Adipocyte (in vitro differentiated cells): ENCODE measurements around the gene OPHN1.

Source experiments
- DNase-seq: peaks from one replicate; pipeline ENCODE4 v3.0.0-alpha.2; 2015; ENCODE audit warnings: low read depth
- H3K27me3 ChIP-seq: replicated peaks from 2 replicates; pipeline ENCODE4 v1.7.0; 2013; ENCODE audit warnings: mild to moderate bottlenecking, low read length, moderate library complexity; ENCODE audit not compliant: control insufficient read depth, insufficient read depth
- H3K36me3 ChIP-seq: 2 replicates; pipeline ENCODE4 v1.7.0; 2013; ENCODE audit warnings: low read length, mild to moderate bottlenecking, moderate library complexity; ENCODE audit not compliant: control insufficient read depth, insufficient read depth, severe bottlenecking
- H3K4me1 ChIP-seq: 2 replicates; pipeline ENCODE4 v1.7.0; 2013; ENCODE audit warnings: mild to moderate bottlenecking, low read length, moderate library complexity; ENCODE audit not compliant: control insufficient read depth, insufficient read depth
- H3K4me3 ChIP-seq: 2 replicates; pipeline ENCODE4 v1.7.0; 2013; ENCODE audit warnings: mild to moderate bottlenecking, low read length, moderate library complexity
- H3K9ac ChIP-seq: 2 replicates; pipeline ENCODE4 v1.7.0; 2013; ENCODE audit warnings: mild to moderate bottlenecking, low read length, moderate library complexity
- H3K9me3 ChIP-seq: 2 replicates; pipeline ENCODE4 v1.7.0; 2013; ENCODE audit warnings: mild to moderate bottlenecking, low read length, moderate library complexity; ENCODE audit not compliant: control insufficient read depth

The OPHN1 gene

GRCh38 chrX:68443155-68443868 is 10.0 kb upstream of the OPHN1 start:
- H3K27me3 ChIP-seq = no peaks in the 10 kb centered on the region
- H3K4me1 ChIP-seq = peaks cover 4% of the 10 kb centered on the region
- no peak overlapping the region for H3K4me3 ChIP-seq
- no peaks in the 10 kb centered on the region for H3K36me3 ChIP-seq
- no peaks in the 10 kb centered on the region for H3K9me3 ChIP-seq
- peak; percentile 40 for DNase-seq
- no peak overlapping the region for H3K9ac ChIP-seq

DNA sequence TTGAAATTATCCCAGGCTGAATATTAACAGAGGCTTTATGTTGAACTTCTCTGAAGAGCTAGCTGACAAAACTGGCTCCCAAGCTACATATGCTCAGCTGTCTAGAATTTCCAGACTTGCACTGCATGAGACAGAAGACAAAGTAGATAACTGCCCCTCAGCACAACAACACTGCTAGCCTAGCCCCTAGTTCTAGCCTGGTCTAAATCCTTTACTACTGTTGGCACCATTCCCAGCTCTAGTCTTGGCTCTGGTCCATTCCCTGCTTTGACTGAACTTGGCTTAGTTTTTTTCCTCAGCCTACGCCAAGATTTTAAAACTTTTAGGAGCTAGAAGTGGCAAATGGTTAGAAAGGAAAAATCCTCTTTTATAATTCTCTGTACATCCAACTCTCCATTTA is 7.6 kb upstream of the OPHN1 start:
- no peaks in the 10 kb centered on the region for H3K36me3 ChIP-seq
- no peaks in the 10 kb centered on the region for H3K9me3 ChIP-seq
- H3K9ac ChIP-seq = no peak overlapping the region
- peaks cover 4% of the 10 kb centered on the region for H3K4me1 ChIP-seq
- peak; percentile 71 for DNase-seq
- H3K4me3 ChIP-seq = no peak overlapping the region
- no peaks in the 10 kb centered on the region for H3K27me3 ChIP-seq

- Histone ChIP-seq H3K4me3 (no peak overlapping the region), H3K9ac (no peak overlapping the region), H3K9me3 (no peaks in the 10 kb centered on the region), H3K4me1 (peaks cover 4% of the 10 kb centered on the region), H3K36me3 (no peaks in the 10 kb centered on the region), H3K27me3 (no peaks in the 10 kb centered on the region)
- no peak for DNase-seq
These were observed 7.1 kb upstream of the OPHN1 start for GRCh38 chrX:68440442-68440841.

- no peaks in the 10 kb centered on the region for H3K36me3 ChIP-seq
- H3K27me3 ChIP-seq = peaks cover 3% of the 10 kb centered on the region
- no peak overlapping the region for H3K9ac ChIP-seq
- no peak overlapping the region for H3K4me3 ChIP-seq
- no peak for DNase-seq
- peaks cover 4% of the 10 kb centered on the region for H3K4me1 ChIP-seq
- H3K9me3 ChIP-seq = no peaks in the 10 kb centered on the region
These were observed 6.0 kb upstream of the OPHN1 start for GRCh38 chrX:68439341-68439740.

DNA sequence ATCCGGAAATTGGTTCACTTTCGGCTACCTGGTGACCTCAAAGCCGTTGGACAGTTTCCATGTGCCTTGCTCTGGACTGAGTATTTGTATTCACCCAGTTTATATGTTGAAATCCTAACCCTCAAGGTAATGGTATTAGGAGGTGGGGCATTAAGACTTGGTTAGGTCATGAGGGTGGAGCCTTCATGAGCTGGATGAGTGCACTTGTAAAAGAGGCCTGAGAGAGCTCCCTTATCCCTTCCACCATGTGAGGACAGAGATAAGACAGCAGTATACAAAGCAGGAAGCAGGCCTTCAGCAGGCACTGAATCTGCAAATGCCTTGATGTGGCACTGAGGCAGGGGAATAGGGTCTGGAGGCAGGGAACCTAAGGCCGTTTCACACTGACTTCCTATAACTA is 5.3 kb upstream of the OPHN1 start:
- H3K9me3 ChIP-seq = no peaks in the 10 kb centered on the region
- H3K9ac ChIP-seq = no peak overlapping the region
- H3K4me1 ChIP-seq = peaks cover 4% of the 10 kb centered on the region
- no peak overlapping the region for H3K4me3 ChIP-seq
- no peak for DNase-seq
- peaks cover 3% of the 10 kb centered on the region for H3K27me3 ChIP-seq
- H3K36me3 ChIP-seq = no peaks in the 10 kb centered on the region

DNA sequence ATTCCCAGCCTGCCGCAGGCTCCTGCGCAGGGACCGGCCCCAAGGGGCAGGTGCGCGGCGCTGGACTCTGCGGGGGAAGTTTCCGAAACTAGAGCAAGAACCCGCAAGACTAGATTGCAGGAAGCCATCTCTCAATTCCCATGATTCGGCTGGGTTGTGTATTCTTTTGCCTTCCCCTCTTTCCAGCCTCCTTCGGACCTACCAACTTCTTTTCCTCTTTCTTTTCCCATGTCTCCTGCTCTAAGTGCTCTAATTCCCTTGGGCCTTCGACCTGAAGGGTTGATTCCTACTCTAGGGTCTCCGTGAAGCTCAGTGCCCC is 645 bp upstream of the OPHN1 start:
- H3K4me1 ChIP-seq = no peaks in the 10 kb centered on the region
- no peaks in the 10 kb centered on the region for H3K36me3 ChIP-seq
- no peaks in the 10 kb centered on the region for H3K9me3 ChIP-seq
- peak overlapping the region; percentile 86 for H3K4me3 ChIP-seq
- no peak for DNase-seq
- peaks cover 3% of the 10 kb centered on the region for H3K27me3 ChIP-seq
- peak overlapping the region; percentile 88 for H3K9ac ChIP-seq

DNA sequence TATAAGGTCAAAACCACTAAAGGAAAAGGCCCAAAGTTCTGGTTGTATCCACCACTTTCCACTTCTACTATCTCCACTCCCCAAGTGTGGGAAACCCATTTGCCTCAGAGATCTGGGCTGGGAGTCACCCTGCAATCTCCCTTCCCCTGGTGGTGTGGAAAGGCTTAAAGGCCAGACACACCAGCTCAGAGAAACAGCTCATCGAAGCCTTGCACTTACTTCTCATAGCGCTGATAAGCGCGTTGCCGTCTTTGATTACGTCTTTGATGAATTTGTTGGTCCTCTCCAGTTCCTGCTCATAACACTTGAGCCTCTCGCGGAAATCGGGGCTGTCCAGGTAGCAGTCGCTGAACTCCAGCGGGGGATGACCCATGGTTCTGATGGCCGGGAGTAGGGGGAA is 647 bp downstream of the OPHN1 start:
- Histone ChIP-seq H3K36me3 (no peaks in the 10 kb centered on the region), H3K9me3 (no peaks in the 10 kb centered on the region), H3K9ac (peak overlapping the region; percentile 88), H3K4me3 (peak overlapping the region; percentile 86), H3K27me3 (peaks cover 3% of the 10 kb centered on the region), H3K4me1 (no peaks in the 10 kb centered on the region)
- DNase-seq = no peak

GRCh38 chrX:68431836-68432235 is 1.5 kb downstream of the OPHN1 start:
- Histone ChIP-seq H3K9me3 (no peaks in the 10 kb centered on the region), H3K4me1 (no peaks in the 10 kb centered on the region), H3K4me3 (peak overlapping the region; percentile 86), H3K27me3 (peaks cover 3% of the 10 kb centered on the region), H3K36me3 (no peaks in the 10 kb centered on the region), H3K9ac (peak overlapping the region; percentile 88)
- no peak for DNase-seq

DNA sequence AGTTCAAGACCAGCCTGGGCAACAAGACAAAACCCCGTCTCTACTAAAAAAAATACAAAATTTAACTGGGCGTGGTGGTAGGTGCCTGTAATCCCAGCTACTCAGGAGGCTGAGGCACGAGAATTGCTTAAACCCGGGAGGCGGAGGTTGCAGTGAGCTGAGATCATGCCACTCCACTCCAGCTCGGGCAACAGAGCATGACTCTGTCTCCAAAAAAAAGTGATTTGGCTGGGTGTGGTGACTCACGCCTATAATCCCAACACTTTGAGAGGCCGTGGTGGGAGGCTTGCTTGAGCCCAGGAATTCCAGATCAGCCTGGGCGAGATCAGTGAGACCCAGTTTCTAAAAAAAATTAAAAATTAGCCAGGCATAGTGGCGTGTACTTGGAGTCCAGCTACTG is 4.1 kb downstream of the OPHN1 start:
- no peaks in the 10 kb centered on the region for H3K36me3 ChIP-seq
- no peak for DNase-seq
- H3K4me3 ChIP-seq = no peak overlapping the region
- no peaks in the 10 kb centered on the region for H3K4me1 ChIP-seq
- H3K27me3 ChIP-seq = peaks cover 3% of the 10 kb centered on the region
- H3K9ac ChIP-seq = no peak overlapping the region
- no peaks in the 10 kb centered on the region for H3K9me3 ChIP-seq

DNA sequence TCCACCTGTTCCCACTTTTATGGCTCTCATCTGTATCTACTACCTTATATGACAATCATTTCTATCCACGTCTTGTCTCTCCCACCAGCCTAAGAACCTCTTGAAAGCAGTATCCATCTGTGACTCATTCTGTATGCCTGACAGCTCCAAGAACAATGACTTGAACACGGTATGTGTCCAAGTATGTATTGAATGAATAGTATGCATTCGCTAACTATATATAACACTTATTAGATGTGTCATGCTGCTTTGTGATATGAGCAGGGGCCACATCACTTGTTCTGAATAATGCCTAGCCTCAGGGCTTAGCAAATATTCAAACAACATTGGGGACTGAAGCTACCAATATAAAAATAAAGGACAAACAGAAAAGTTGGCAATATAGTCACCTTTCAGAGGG is 4.9 kb downstream of the OPHN1 start:
- no peaks in the 10 kb centered on the region for H3K36me3 ChIP-seq
- H3K9me3 ChIP-seq = no peaks in the 10 kb centered on the region
- no peak overlapping the region for H3K9ac ChIP-seq
- no peak for DNase-seq
- H3K27me3 ChIP-seq = peaks cover 3% of the 10 kb centered on the region
- H3K4me1 ChIP-seq = no peaks in the 10 kb centered on the region
- H3K4me3 ChIP-seq = no peak overlapping the region

DNA sequence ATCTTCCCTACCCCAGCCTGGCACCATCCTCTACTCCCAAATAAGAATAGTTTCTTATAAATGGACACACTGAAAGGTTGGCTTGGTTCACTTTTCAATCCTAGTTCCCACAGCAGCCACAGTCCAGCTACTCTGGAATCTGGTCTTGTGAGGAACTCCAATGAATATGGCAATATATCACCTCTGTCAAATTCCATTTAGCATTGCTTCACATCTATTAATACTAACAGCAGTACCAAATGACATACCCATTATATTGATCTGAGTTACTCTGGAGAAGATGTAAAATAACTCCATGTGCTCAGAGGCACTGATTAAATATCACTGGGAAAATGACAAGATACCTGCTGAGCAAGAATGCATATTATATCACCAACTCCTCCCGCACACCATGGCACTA is 8.6 kb downstream of the OPHN1 start:
- H3K4me3 ChIP-seq = no peak overlapping the region
- H3K4me1 ChIP-seq = peaks cover 22% of the 10 kb centered on the region
- no peak overlapping the region for H3K9ac ChIP-seq
- H3K27me3 ChIP-seq = peaks cover 3% of the 10 kb centered on the region
- no peak for DNase-seq
- no peaks in the 10 kb centered on the region for H3K36me3 ChIP-seq
- H3K9me3 ChIP-seq = no peaks in the 10 kb centered on the region

GRCh38 chrX:68422478-68422877 is 10.8 kb downstream of the OPHN1 start:
- Histone ChIP-seq H3K4me3 (no peak overlapping the region), H3K9me3 (no peaks in the 10 kb centered on the region), H3K4me1 (peaks cover 22% of the 10 kb centered on the region), H3K9ac (no peak overlapping the region), H3K27me3 (peaks cover 3% of the 10 kb centered on the region), H3K36me3 (no peaks in the 10 kb centered on the region)
- DNase-seq = no peak
